GM12878 (cell line): Measurements from ENCODE around the gene AGPAT4. TPM values are rescaled to one million over a fixed set of nuclear protein-coding genes. Genes with fewer than 3 reads are reported as not detected.

Source experiments
- ATAC-seq: fragments of 200-7000 bp; cut with Tn5 transposase; 3 replicates; pipeline ENCODE4 v1.9.1; 2020; ENCODE audit warnings: mild to moderate bottlenecking, moderate library complexity
- BruUV-seq: library from RNA; stranded (reverse); fragments of 400-500 nt; replicated peaks from 2 replicates; lab custom pipeline; 2021; lab: Mats Ljungman, UMichigan
- CTCF ChIA-PET: fragments of 300-600 bp; sonication (Branson Sonifier 250); formaldehyde crosslinking; extraction: SDS; loops from one replicate; lab custom pipeline; 2021; ENCODE audit warnings: inconsistent platforms; lab: Yijun Ruan, JAX
- POLR2A ChIA-PET: fragments of 350-600 bp; formaldehyde crosslinking; extraction: SDS; loops from one replicate; lab custom pipeline; 2021; ENCODE audit warnings: inconsistent platforms; lab: Charles Lee
- RAD21 ChIA-PET: fragments of 300-600 bp; sonication (Branson Sonifier 250); formaldehyde crosslinking; loops from one replicate; lab custom pipeline; 2023; ENCODE audit warnings: antibody characterized with exemption; ENCODE audit not compliant: unreplicated experiment; lab: Charles Lee
- SMC1A ChIA-PET: fragments of 300-600 bp; sonication (Branson Sonifier 250); formaldehyde crosslinking; loops from one replicate; lab custom pipeline; 2023; ENCODE audit not compliant: unreplicated experiment, uncharacterized antibody; lab: Charles Lee
- DNase-seq: peaks from one replicate; pipeline ENCODE4 v3.0.0-alpha.2; 2011; ENCODE audit warnings: low read depth, low spot score
- FAIRE-seq: peaks from 3 replicates; lab custom pipeline; 2011; peaks lifted over from hg19 to GRCh38; lab: Jason Lieb, UNC
- H2AFZ ChIP-seq: 2 replicates; pipeline ENCODE4 v1.6.0; 2011; ENCODE audit warnings: low read depth, low read length, control low read depth; ENCODE audit not compliant: control insufficient read depth
- H3K27ac ChIP-seq: 2 replicates; pipeline ENCODE4 v1.5.1; 2011; ENCODE audit warnings: control low read depth; ENCODE audit not compliant: control insufficient read depth, insufficient read depth
- H3K27me3 ChIP-seq, 2 experiments: replicated peaks in 1 of 2; 2 replicates each; pipeline versions ENCODE4 v1.6.0 to v1.6.1; 2011; ENCODE audit warnings: low read length in 1 of 2; ENCODE audit not compliant: control insufficient read depth in 2 of 2, insufficient read depth in 2 of 2
- H3K36me3 ChIP-seq, 2 experiments: 2 replicates each; pipeline ENCODE4 v1.5.1; 2011; ENCODE audit warnings: low read length in 1 of 2; ENCODE audit not compliant: control insufficient read depth in 2 of 2, insufficient read depth in 2 of 2
- H3K4me1 ChIP-seq: 2 replicates; pipeline ENCODE4 v1.6.1; 2011; ENCODE audit warnings: mild to moderate bottlenecking, low read length, moderate library complexity, mixed read lengths; ENCODE audit not compliant: control insufficient read depth, insufficient read depth
- H3K4me2 ChIP-seq: 2 replicates; pipeline ENCODE4 v1.6.0; 2011; ENCODE audit warnings: control low read depth; ENCODE audit not compliant: control insufficient read depth, insufficient read depth
- H3K4me3 ChIP-seq: fragments of 200-600 bp; sonication (generic); 2 replicates; pipeline ENCODE4 v1.5.1; 2016
- H3K79me2 ChIP-seq: 2 replicates; pipeline ENCODE4 v1.6.0; 2011; ENCODE audit warnings: low read length; ENCODE audit not compliant: control insufficient read depth, insufficient read depth
- H3K9ac ChIP-seq: 2 replicates; pipeline ENCODE4 v1.8.0; 2011; ENCODE audit warnings: low read length, control low read depth, mixed read lengths; ENCODE audit not compliant: control insufficient read depth, insufficient read depth
- H3K9me3 ChIP-seq: replicated peaks from 3 replicates; pipeline ENCODE4 v1.5.1; 2011; ENCODE audit warnings: mild to moderate bottlenecking, low read length; ENCODE audit not compliant: control insufficient read depth, insufficient read depth
- H4K20me1 ChIP-seq: 2 replicates; pipeline ENCODE4 v1.6.0; 2011; ENCODE audit not compliant: control insufficient read depth, insufficient read depth
- ATF7 ChIP-seq: fragments of 450-650 bp; IDR thresholded peaks from 2 replicates; pipeline ENCODE4 v1.6.1; 2016; ENCODE audit warnings: low read depth, mild to moderate bottlenecking
- BACH1 ChIP-seq: fragments of 450-650 bp; IDR thresholded peaks from 2 replicates; pipeline ENCODE4 v1.6.1; 2017; ENCODE audit warnings: mild to moderate bottlenecking, borderline replicate concordance
- FOS ChIP-seq: IDR thresholded peaks from 3 replicates; pipeline ENCODE4 v1.6.1; 2011; ENCODE audit warnings: borderline replicate concordance; ENCODE audit not compliant: insufficient read length; ENCODE audit errors: extremely low read depth
- GABPA ChIP-seq: IDR thresholded peaks from 2 replicates; pipeline ENCODE4 v1.6.1; 2014; ENCODE audit warnings: antibody characterized with exemption, low read depth, mild to moderate bottlenecking, inconsistent platforms
- HDAC2 ChIP-seq: fragments of 200-600 bp; sonication (generic); IDR thresholded peaks from 2 replicates; pipeline ENCODE4 v1.6.1; 2017
- JUND ChIP-seq: IDR thresholded peaks from 2 replicates; pipeline ENCODE4 v1.6.1; 2012; ENCODE audit warnings: low read depth, mild to moderate bottlenecking, low read length, improper control_type of control experiment, moderate library complexity
- MTA3 ChIP-seq: IDR thresholded peaks from 2 replicates; pipeline ENCODE4 v1.6.1; 2012; ENCODE audit warnings: low read length, inconsistent platforms, borderline replicate concordance
- NFXL1 ChIP-seq: fragments of 450-650 bp; IDR thresholded peaks from 2 replicates; pipeline ENCODE4 v1.6.1; 2017; ENCODE audit warnings: antibody characterized with exemption, mild to moderate bottlenecking, borderline replicate concordance
- NR2C2 ChIP-seq: IDR thresholded peaks from 2 replicates; pipeline ENCODE4 v1.6.1; 2011; ENCODE audit warnings: borderline replicate concordance, low read depth; ENCODE audit not compliant: control insufficient read depth, insufficient read length
- RAD51 ChIP-seq: fragments of 450-650 bp; IDR thresholded peaks from 2 replicates; pipeline ENCODE4 v1.6.1; 2016; ENCODE audit warnings: moderate library complexity, mild to moderate bottlenecking, inconsistent platforms
- RCOR1 ChIP-seq: conservative IDR thresholded peaks from 2 replicates; pipeline ENCODE4 v1.6.1; 2012; ENCODE audit warnings: low read depth, low read length, improper control_type of control experiment
- TBL1XR1 ChIP-seq: IDR thresholded peaks from 2 replicates; pipeline ENCODE4 v1.6.1; 2012; ENCODE audit warnings: low read depth, low read length, improper control_type of control experiment
- TCF12 ChIP-seq: IDR thresholded peaks from 2 replicates; pipeline ENCODE4 v1.6.1; 2011; ENCODE audit warnings: low read depth, mild to moderate bottlenecking, low read length
- WRNIP1 ChIP-seq: IDR thresholded peaks from 2 replicates; pipeline ENCODE4 v1.6.1; 2011; ENCODE audit warnings: low read depth, low read length, improper control_type of control experiment, borderline replicate concordance
- ZZZ3 ChIP-seq: IDR thresholded peaks from 2 replicates; pipeline ENCODE4 v1.6.1; 2011; ENCODE audit warnings: low read depth; ENCODE audit not compliant: control insufficient read depth, insufficient read length
- WGBS: methylation state at CpG from one replicate; pipeline ENCODE4 v1.1.6; 2016; ENCODE audit warnings: low lambda C conversion rate; ENCODE audit not compliant: insufficient replicate concordance, insufficient coverage; ENCODE audit errors: missing lambda C conversion rate; 5-methylcytosine and 5-hydroxymethylcytosine counted together
- in situ Hi-C: fragments of 300-500 bp; cut with MboI; formaldehyde crosslinking; loops from 9 replicates; pipeline ENCODE4 v1.14.3; 2018; ENCODE audit warnings: mixed read lengths
- intact Hi-C: fragments of 100-400 bp; cut with micrococcal nuclease; formaldehyde crosslinking; loops from one replicate; pipeline ENCODE4 v1.14.2; 2022; ENCODE audit not compliant: unreplicated experiment
- polyA plus RNA-seq, 11 experiments: library from polyadenylated mRNA; depleted of rRNA in 4 of 11; unstranded in 6 of 11; stranded (reverse) in 5 of 11; fragments of >200 nt; fragmentation: Nextera tagmentation in 4 of 11; fragmentation: Illumina TruSeq in 1 of 11; extraction: Ambion mirVana in 4 of 11; extraction: Trizol in 1 of 11; gene quantifications; 1 replicate in 1 of 11; 2 replicates in 10 of 11; pipeline versions ENCODE4 v1.2.1 to v1.2.3, GENCODE V29; 2011 to 2016; ENCODE audit warnings: inconsistent platforms in 2 of 11, missing spikeins in 2 of 11, low read depth in 1 of 11
- total RNA-seq, 4 experiments: library from RNA; depleted of rRNA in 3 of 4; stranded (reverse); fragments of >200 nt in 3 of 4; fragmentation: Illumina TruSeq in 1 of 4; extraction: Trizol in 1 of 4; gene quantifications; 2 replicates each; pipeline versions ENCODE4 v1.2.1 to v1.2.3, GENCODE V29; 2013 to 2021
- TF ChIP-seq, protein P1 (sequence below): fragments of 450-650 bp; IDR thresholded peaks from 2 replicates; pipeline ENCODE4 v1.6.1; 2016; ENCODE audit warnings: mild to moderate bottlenecking, moderate library complexity, borderline replicate concordance
- TF ChIP-seq, protein P2 (sequence below): IDR thresholded peaks from 2 replicates; pipeline ENCODE4 v1.6.1; 2012; ENCODE audit warnings: low read length, inconsistent platforms

The AGPAT4 gene
- total and polyA plus RNA-seq, 10 of the 15 experiments (the other 5 are each of a cell fraction or from before 2014, with no cell fraction given), result 0.34 to 2.2 (median 1.3) TPM

DNA sequence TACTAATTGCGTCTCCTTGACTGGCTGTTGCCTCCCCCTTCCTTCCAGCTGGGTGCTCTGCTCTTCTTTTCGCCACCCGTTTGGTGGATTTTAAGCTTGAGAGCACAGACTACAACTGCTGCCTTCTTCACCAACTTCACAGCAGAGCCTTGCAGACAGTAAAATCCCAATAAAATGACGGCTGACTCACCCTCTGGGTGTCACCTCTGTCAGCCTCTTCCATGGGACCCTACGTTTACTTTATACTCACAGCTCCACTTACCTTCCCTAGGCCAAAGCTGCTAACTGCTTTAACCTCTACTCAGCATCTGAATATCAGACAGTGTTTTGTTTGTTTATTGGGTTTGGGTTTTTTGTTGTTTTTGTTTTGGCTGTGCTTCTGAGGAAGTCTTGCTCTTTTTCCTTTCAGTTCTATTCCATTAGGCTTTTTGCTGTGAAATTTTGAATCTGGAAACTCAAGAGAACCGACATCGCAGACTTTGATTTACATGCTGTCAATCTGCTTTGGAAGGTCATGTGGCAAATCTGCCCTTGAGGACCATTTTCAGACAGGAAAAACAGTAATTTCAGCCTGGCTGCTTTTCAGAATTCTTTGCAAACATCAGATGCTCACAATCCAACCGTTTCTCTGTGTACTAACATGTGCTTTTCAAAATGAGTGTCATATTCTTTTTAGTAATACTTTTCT lies 2.4 kb downstream of the AGPAT4 start (continued):
- TF ChIP-seq BACH1, result no peak
- no peak for TF ChIP-seq NR2C2
- no peak for TF ChIP-seq NFXL1

DNA sequence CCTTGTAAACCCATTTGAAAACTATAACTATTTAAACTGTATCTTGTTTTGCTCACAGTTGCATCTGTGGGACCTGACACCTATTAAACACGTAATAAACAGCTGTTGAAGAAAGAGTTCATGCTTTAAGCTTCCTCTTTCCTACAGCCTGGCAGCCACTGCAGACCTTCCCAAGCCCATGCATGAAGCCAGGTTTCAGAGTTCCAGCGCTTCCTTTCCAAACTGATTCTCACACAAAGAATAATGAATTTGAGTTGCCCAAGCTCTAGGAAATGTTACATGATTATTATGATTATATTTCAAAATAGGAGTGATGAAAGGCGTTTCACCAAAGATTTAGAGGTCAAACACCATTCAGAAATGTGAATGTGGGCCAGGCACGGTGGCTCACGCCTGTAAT lies 3.7 kb downstream of the AGPAT4 start:
- in situ Hi-C loops (no loop called here), intact Hi-C loops (no loop called here)
- no peaks in the 10 kb centered on the region for H4K20me1 ChIP-seq
- ChIA-PET RAD21 (no interaction called here), POLR2A (no interaction called here), CTCF (no interaction called here), SMC1A (interaction anchor here (1.6 kb wide), 1 partner anchor 9 kb away, joined by 5 read pairs; no protein-coding TSS in a partner anchor)
- no peak overlapping the region for H2AFZ ChIP-seq
- no peak overlapping the region for H3K27ac ChIP-seq
- H3K9ac ChIP-seq, result no peak overlapping the region
- H3K27me3 ChIP-seq, result no peaks in the 10 kb centered on the region
- no peaks in the 10 kb centered on the region for H3K79me2 ChIP-seq
- H3K9me3 ChIP-seq, result no peaks in the 10 kb centered on the region
- WGBS, result 39% methylated on average over 5 of the region's 5 CpGs
- FAIRE-seq (no peak), ATAC-seq (no peak), DNase-seq (no peak)
- no peak overlapping the region for H3K4me2 ChIP-seq
- H3K36me3 ChIP-seq, result no peaks in the 10 kb centered on the region
- no peaks in the 10 kb centered on the region for H3K4me1 ChIP-seq
- no peak overlapping the region for H3K4me3 ChIP-seq
- TF ChIP-seq FOS, result no peak
- no peak for TF ChIP-seq RCOR1
- TF ChIP-seq ZZZ3, result no peak
- TF ChIP-seq, protein P1, sequence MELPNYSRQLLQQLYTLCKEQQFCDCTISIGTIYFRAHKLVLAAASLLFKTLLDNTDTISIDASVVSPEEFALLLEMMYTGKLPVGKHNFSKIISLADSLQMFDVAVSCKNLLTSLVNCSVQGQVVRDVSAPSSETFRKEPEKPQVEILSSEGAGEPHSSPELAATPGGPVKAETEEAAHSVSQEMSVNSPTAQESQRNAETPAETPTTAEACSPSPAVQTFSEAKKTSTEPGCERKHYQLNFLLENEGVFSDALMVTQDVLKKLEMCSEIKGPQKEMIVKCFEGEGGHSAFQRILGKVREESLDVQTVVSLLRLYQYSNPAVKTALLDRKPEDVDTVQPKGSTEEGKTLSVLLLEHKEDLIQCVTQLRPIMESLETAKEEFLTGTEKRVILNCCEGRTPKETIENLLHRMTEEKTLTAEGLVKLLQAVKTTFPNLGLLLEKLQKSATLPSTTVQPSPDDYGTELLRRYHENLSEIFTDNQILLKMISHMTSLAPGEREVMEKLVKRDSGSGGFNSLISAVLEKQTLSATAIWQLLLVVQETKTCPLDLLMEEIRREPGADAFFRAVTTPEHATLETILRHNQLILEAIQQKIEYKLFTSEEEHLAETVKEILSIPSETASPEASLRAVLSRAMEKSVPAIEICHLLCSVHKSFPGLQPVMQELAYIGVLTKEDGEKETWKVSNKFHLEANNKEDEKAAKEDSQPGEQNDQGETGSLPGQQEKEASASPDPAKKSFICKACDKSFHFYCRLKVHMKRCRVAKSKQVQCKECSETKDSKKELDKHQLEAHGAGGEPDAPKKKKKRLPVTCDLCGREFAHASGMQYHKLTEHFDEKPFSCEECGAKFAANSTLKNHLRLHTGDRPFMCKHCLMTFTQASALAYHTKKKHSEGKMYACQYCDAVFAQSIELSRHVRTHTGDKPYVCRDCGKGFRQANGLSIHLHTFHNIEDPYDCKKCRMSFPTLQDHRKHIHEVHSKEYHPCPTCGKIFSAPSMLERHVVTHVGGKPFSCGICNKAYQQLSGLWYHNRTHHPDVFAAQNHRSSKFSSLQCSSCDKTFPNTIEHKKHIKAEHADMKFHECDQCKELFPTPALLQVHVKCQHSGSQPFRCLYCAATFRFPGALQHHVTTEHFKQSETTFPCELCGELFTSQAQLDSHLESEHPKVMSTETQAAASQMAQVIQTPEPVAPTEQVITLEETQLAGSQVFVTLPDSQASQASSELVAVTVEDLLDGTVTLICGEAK, result no peak
- no peak for TF ChIP-seq WRNIP1
- TF ChIP-seq, protein P2, sequence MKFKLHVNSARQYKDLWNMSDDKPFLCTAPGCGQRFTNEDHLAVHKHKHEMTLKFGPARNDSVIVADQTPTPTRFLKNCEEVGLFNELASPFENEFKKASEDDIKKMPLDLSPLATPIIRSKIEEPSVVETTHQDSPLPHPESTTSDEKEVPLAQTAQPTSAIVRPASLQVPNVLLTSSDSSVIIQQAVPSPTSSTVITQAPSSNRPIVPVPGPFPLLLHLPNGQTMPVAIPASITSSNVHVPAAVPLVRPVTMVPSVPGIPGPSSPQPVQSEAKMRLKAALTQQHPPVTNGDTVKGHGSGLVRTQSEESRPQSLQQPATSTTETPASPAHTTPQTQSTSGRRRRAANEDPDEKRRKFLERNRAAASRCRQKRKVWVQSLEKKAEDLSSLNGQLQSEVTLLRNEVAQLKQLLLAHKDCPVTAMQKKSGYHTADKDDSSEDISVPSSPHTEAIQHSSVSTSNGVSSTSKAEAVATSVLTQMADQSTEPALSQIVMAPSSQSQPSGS, result no peak
- no peak for TF ChIP-seq MTA3
- TF ChIP-seq GABPA, result no peak
- no peak for TF ChIP-seq HDAC2
- TF ChIP-seq RAD51, result no peak
- no peak for TF ChIP-seq ATF7
- no peak for TF ChIP-seq TBL1XR1
- TF ChIP-seq JUND, result no peak
- no peak for TF ChIP-seq TCF12
- no peak for TF ChIP-seq NFXL1
- BruUV-seq, result no TSS peak
